A172 (cell line): ENCODE measurements around the gene TNIK. TPM values are rescaled to one million over a fixed set of nuclear protein-coding genes. Genes with fewer than 3 reads are reported as not detected.
A peak's percentile ranks its signal among the peaks of the same experiment; 100 is the strongest.

Experiments used
- DNase-seq: peaks from one replicate; pipeline ENCODE4 v3.0.0-alpha.2; 2015; ENCODE audit warnings: low spot score
- total RNA-seq: library from RNA; depleted of rRNA; stranded (reverse); fragments of >200 nt; shearing (Covaris generic); gene quantifications from 2 replicates; pipeline ENCODE4 v1.2.3, GENCODE V29; 2014

Gene TNIK
- total RNA-seq, 1 experiment from 2014 or later, result 17.8 TPM

DNA sequence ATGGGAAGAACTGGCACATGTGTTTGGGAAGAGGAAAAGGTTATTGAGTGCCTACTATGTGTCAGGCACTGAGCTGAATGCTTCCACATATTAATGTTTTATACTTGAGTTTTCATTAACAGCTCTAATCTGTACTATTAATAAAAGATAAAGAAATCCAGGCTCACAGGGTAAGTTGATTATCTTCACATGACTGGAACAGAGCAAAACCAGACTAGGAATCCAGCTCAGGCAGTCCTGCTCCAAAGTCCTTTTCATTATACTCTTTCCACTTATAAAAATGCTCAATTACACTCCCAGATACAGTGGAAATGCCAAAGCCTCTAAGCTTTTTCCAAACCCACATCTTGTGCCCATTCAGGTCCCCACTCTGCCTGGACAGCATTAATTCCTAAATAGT is 97.6 kb downstream of the TNIK start:
- DNase-seq, result no peak

DNA sequence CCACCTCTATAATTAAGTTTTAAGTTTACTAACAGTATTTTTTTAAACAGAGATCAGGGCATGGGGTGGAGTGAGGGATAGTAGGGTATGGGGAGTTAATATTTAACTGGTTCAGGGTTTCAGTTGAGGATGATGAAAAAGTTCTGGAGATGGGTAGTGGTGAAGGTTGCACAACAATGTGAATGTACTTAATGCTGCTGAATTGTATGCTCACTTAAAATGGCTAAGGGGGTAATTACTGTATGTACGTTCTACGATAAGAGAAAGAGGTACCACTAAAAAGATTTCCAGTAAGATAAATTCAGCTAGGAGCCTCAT is 101.4 kb downstream of the TNIK start:
- DNase-seq, result no peak

DNA sequence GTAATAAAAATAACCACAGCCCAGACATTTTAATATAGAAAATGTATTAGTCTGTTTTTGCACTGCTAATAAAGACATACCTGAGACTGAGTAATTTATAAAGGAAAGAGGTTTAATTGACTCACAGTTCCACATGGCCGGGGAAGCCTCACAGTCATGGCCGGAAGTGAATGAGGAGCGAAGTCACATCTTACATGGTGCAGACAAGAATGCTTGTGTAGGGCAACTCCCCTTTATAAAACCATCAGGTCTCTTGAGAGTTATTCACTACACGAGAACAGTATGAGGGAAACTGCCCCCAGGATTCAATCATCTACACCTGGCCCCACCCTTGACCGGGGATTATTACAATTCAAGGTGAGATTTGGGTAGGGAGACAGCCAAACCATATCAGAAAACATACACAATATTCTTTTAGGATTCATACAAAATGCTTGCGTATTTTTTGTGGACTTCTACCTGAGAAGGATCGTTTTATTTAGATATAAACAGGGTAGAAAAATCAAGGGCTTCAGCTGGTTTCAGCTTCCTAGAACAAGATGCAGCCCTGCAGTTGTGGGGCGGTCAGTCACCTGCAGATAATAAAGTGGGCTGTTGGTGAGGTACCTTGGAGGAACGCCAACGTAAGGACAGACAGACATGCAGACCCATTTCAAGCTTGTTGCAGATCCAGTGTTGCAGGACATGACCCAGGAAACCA is 101.9 kb downstream of the TNIK start:
- DNase-seq, result peak; percentile 45

DNA sequence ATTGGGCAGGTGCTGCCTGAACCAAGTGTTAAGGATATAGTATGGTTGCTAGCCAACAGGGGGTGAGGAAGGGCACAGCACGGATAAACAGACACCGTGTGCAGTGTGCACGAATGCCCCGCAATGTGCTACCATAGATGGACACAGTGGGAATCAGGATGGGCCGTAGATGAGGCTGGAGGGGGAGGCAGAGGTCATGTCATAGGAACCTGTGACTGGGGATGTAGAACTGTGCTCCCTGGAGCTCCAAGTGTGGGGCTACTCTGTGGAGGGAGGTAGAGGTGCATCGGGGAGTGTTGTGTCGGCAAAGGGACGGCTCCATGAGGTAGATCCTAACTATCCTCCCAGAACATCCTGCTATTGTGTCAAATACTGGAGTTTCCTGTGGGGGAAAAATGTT is 102.5 kb downstream of the TNIK start:
- DNase-seq, result no peak

DNA sequence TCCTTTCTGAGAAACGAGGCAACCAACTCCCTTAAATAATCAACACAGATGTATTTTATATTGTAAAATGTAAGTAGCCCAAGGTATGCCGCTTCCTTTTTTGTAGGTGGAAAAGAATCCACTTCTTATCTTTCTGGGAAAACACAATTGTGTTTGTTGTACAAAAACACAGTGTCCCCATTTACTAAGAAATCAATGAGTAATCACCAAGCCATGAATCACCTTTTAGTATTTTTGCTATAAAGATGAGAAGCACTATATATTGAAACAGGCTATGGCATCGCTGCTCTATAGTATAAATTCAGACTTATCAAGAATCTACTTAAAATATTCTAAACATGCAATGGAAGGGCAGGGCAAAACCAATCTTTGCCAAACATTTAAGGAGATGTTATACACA is 104.0 kb downstream of the TNIK start:
- DNase-seq, result no peak

DNA sequence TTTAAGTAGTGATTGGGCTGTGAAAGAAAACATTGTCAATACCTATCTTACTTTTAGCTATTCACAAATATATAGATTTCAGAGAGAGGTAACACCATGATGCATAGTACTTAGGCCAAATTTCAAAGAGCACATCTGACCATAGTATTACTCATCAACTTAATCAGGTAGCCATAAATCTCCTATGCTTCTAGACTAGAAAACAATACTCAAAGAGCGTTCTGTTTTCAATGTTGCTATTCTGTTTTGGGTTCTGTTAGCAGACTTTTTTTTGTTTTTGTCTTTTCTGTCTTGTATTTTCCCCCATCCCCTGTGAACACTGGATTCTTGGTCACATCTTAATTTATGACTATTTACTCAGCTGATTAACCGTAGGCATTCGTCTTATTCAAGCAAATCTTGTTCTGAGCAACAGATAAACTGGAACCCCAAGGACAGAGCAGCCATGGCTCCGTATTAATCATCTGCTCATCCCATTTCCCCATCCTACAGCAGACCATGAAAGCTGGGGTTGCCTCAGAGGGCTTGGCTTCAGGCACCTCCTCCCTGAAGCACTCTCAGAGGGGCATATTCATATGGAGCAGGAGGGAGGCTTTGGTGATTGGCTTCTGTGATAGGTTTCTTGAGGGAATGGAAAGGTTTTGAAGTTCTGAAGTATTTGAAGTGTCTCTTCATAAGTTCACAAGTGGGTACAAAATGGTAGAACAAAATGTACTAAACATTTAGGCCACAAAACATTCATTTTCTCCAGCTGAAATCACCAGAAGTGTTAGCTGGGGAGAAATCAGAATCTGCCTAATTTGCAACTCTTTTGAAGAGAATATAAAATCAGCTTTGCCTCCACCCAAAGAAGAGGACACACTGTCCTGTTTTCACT is 105.3 kb downstream of the TNIK start:
- peak; percentile 63 for DNase-seq

DNA sequence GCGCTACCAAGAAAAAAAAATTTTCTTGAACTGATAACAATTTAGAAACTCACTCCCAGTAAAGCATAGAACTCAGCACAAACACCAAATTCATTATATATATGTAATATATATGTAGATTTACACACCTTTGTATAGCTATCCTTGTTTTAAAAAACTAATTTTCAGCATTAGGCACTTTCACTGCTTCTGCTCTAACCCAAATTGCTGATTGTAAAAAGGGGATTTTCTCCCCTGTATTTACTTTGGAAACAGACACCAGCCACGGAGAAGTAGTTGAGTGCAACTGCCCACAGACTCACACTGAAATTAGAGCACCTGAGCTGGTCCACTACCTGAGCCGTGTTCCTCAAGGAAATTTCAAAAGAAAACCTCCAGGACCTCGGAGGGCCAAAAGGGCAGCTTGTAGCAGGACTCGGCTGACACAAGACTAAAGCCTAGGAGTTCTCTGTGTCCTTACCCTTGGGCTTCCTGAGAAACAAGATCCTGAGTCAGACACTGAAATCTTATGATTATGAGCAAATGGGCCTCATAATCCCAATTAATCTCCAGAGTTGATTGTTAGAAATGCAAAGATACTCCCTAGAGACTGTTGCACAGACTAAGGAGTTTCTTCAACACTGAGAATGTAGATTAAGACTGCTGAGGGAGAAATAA is 106.0 kb downstream of the TNIK start:
- DNase-seq, result no peak

DNA sequence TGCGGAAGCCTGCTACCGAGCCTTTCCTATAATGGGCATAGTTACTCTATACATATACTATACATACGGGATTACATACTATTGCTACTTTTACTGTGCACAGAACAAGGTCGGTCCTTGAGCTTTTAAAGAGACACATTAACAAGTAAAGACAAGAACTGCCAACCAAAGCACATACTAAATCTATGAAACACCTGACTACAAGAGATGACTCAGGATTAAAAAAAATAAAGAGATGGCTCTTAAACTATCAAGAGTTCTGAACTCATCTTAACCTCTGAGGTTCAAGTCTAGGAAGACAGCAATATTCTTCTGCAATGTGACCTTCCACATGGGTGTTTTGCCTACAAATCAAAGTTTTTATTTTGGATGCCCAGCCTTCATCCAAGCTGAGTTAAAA is 106.8 kb downstream of the TNIK start:
- DNase-seq, result peak; percentile 41

DNA sequence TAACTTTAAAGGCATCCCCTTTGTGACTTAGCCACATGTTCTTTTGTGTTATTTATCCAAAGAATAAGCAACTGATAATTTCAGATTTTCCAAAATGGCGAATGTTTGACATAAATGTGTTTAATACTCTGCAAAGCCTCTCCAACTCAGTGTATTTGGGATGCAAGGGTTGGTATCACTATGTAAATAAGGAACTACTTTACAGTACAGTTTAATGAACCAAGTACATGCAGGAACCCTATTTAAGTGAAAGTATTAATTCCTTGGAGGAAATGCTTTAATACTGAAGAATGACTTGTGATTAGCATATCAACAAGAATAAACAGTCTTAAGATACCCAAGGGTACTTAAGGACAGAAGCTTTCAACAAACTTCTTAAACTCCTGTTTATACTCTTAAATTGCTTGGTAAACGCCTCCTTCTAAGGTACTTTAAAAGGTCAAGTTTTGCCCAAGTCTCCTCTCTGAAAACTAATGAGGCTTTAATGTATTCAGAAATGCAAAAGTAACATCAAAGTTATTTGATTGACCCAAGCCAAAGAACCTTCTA is 107.7 kb downstream of the TNIK start:
- DNase-seq, result no peak

DNA sequence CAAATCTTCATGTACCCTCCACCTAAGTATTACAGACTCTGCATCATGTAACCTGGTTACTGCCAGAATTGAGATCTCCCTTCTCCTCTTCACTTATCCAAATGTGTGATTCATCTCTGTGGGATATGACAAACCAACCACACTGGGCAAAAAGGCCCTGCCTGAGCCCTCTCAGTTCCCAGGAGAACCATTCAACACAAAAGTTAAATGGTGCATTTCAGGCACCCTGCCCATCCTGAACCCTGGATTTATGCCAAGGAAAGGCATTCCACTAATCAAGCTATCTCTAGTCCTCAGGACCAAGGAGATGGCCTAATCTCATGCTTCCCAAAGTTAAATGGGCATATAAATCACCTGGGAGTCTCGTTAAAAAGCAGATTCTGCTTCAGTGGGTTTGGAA is 108.5 kb downstream of the TNIK start:
- DNase-seq, result peak; percentile 98

DNA sequence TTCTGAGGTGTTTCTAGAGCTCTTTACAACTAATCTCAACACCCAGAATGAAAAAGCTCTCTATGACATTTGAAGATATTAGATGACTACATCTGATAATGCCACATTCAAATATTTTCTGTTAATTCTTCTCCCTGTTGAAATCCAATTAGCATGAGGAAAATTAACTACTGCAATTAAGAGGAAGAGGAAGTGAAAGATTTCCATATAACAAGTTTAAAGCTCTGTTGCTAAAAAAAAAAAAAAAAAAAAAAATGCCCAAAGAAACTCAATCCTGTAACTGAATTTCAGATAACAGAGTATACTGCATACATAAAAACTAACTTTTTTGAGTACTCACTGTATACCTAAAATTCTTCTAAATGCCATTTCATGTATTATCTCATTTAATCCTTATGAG is 109.8 kb downstream of the TNIK start:
- no peak for DNase-seq

DNA sequence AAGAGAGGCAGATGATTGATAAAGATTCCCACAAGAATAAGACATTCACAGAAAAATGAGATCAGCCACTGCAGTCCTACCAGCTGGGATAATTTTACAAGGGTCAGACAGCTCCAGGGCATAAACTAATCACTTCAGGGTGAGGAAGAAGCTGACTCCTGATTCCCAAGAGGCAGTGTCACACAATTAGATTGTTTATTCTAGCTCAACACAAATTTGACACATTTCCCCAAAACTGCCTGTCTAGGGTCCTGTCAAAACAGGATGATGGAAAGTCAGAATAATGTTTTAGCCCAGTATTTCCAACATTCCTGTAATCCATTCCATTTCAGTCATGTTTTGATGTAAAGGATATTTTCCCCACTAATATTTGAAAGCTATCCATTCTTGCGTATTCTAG is 110.8 kb downstream of the TNIK start:
- peak; percentile 51 for DNase-seq

DNA sequence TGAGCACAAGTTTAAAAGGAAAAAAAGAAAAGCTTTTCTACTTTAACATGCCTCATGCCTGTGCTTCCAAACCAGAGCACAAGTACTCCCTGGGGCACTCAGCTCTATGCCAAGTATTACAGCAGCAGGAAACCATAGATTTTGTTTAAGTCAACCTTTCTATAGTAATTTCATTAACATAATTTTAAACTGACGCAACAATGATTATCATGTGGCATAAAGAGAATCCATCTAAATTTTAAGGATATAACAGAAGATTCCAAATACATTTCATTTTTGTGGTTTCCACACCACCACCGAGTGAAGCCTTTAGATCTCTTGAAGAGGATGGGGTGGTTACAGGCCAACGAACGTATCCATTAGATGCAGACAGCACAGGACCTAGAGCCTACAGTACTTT is 112.1 kb downstream of the TNIK start:
- DNase-seq, result peak; percentile 22

DNA sequence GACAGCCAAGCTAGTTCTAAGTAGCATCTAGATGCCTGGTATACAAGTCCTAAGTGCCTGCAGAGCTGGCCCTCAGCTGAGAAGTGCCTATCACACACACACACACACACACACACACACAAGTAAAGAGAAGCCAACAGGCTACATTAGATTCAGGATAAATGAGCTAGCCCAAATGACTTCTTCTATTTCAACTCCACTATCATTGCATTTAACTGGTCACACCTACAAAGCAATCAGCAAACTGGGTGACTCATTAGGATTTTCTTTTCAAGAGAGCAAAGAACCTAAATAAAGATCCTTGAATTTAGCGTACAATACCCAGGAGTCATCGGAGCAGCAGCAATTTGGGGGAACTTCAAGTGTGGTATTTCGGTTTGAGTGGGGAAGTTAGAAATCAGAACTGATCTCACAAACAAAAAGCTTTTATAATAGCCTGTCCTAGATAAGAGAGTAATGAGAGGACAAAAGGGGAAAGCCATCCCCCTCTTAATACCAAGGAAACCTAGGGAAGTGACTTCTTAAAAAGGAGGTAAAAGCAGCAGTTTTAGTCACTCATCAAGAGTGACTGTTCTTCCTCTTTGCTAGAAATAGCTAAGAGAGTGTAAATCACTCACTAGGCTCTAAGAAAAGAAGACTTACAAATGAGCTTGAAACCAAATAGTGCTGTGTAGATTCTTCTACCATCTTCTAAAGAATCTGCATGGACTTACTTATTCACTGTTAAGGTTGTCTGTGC is 112.7 kb downstream of the TNIK start:
- peak; percentile 53 for DNase-seq

DNA sequence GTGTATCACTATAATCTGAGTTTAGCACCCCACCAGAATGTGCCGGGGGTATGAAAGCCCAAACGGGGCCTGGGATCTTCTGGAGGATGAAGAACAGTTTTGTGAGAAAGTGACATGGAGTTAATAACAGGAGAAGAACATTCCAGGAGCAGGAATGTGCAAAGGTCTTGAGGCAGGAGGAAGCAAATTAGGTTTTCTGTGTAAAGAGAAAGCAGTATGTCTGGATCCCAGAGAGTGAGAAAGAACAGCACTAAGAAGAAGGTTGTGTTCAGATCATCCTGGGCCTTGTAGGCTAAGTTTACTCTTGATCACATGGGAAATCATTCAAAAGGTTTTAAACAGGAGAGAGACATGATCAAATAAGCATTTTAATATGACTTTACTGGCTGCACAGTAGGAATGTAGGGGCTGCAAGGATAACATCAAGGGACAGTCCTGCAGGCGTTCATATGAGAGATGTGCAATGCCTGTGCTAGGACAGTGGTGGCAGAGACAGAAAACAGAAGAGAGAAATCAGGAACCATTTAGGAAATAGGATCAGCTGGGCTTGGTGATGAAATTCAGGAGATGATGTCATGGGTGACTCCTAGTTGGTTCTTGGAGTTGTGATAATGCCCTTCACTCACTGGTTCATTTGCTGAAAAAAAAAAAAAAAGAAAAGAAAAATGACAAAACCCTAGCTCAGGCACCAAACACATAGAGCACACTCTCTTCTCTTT is 113.5 kb downstream of the TNIK start:
- DNase-seq, result peak; percentile 37

DNA sequence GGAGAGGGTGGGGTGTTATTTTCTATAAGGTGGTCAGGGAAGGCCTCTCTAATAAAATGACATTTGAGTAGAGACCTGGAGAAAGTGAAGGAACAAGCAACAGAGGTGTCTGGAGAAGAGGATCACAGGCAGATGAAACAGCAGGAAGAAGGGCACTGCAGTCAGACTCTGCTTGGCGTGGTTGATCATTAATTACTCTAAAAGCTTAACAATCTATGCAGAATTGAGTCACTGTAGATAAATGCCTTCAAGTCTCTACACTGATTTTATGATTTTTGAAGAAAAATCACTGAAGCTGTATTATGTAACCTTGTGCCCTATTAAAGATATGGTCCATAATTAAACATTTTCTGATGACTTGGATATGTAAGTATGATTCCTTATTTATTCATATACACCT is 114.2 kb downstream of the TNIK start:
- no peak for DNase-seq

DNA sequence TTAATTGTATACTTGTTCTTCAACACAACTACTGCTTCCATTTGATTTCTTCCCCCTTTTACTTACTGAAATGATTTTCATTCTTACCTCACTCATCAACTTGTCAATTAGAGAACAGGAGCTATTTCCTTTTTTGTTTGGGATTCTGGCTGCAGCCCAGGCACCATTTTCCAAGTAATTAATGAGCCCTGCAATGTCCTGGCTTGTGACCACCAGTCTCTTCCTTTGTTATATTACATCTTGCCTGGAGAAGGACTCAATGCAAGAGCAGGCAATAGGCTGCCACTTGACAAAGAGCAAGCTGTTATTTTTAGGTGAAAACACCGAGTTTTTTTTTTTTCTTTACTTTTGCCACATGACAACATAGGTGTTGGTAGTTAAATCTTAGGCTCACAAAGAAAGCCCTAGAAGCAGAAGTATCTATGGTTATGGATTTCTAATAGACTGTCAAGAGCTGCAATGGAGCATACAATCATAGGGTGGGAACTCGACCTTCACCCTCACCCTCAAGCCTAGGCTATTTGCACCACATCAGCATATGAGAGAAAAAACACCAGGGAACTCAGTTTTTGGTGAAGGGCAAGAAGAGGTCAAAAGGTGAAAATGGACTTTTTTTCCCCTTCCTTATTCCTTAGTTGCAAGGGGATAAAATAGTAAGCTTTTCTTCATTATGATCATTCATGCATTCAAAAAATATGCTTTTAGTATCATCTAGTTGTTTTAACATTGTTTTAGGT is 114.9 kb downstream of the TNIK start:
- no peak for DNase-seq

DNA sequence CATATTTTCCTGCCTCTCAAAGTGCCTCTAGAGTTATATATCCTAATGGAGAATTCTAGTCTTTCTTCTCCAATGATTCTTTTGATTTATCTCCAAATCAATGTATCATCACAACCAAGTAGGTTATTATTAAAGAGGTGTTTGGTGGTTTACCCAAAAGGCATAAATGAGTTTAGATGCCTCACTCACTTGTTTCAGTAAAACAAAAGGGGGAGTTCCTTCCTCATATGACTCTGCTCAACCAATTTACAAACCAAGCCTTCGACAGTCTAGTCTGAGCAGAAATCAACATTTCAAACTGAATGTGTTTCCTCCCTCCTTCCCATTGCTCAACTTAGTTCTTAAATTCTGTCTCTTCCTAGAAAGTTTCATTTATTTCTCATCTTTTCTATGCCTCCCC is 116.5 kb downstream of the TNIK start:
- DNase-seq, result no peak

DNA sequence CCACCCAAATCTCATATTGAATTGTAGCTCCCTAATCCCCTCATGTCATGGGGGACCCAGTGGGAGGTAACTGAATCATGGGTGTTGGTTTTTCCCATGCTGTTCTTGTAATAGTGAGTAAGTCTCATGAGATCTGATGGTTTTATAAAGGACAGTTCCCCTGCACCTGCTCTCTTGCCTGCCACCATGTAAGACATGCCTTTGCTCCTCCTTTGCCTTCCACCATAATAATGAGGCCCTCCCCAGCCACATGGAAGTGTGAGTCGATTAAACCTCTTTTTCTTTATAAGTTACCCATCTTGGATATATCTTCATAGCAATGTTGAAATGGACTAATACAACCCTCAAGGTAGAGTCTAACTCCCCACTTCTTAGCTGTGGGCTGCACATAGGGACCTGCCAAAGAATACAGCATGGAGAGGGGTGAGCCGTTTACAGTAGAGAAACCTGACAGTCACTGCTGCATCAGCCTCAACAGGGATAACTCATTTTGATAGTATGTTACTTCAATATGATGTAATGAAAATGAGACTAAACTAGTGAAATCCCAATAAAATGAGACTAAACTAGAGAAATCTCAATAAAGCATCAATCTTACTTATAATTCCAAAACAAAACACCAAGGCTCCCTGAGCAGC is 117.3 kb downstream of the TNIK start:
- DNase-seq, result no peak

DNA sequence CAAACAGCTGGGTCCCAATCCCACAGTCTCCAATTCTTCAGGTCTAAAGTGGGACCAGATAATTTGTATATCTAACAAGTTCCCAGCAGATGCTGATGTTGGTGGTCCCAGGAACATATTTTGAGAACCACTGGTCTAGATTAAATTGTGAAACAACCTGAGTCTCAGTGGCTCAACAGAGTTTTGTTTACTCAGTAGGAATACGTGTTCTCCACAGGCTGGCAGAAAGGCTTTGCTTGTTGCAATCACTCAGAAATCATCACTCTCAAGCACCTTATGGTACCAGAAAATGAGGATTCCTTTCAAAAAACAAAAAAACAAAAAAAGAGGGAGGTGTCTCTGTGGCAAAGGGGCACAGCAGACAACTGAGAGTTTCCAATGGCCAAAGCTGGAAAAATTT is 118.0 kb downstream of the TNIK start:
- no peak for DNase-seq
